H1 (cell line): ENCODE measurements around the gene PIGA. TPM values are rescaled to one million over a fixed set of nuclear protein-coding genes. Genes with fewer than 3 reads are reported as not detected.

Experiments used
- CTCF ChIA-PET: fragments of 300-600 bp; sonication (Branson Sonifier 250); formaldehyde crosslinking; loops from one replicate; lab custom pipeline; 2021; ENCODE audit not compliant: partially characterized antibody; lab: Charles Lee
- POLR2A ChIA-PET: fragments of 300-600 bp; sonication (Branson Sonifier 250); formaldehyde crosslinking; loops from one replicate; lab custom pipeline; 2021; ENCODE audit warnings: inconsistent platforms; ENCODE audit not compliant: partially characterized antibody; lab: Charles Lee
- DNase-seq, 2 experiments: peaks; one replicate each; pipeline versions ENCODE4 v3.0.0 to v3.0.0-alpha.2; 2010 to 2022; ENCODE audit warnings: low spot score in 2 of 2, low read depth in 1 of 2, mixed read lengths in 1 of 2
- FAIRE-seq: peaks from 2 replicates; lab custom pipeline; 2011; peaks lifted over from hg19 to GRCh38; lab: Jason Lieb, UNC
- H2AFZ ChIP-seq: 2 replicates; pipeline ENCODE4 v1.8.1; 2012; ENCODE audit warnings: low read length, inconsistent platforms
- H2AK5ac ChIP-seq: 2 replicates; pipeline ENCODE4 v1.6.1; 2013; ENCODE audit warnings: low read depth, low read length
- H2BK120ac ChIP-seq: replicated peaks from 2 replicates; pipeline ENCODE3; 2013; ENCODE audit warnings: low read depth, low read length, inconsistent platforms
- H2BK12ac ChIP-seq: 2 replicates; pipeline ENCODE4 v1.6.1; 2013; ENCODE audit warnings: low read depth, low read length
- H2BK15ac ChIP-seq: 2 replicates; pipeline ENCODE4 v1.6.1; 2013; ENCODE audit warnings: low read length
- H2BK20ac ChIP-seq: 2 replicates; pipeline ENCODE4 v1.6.1; 2013; ENCODE audit warnings: low read length
- H2BK5ac ChIP-seq: 2 replicates; pipeline ENCODE4 v1.6.1; 2013; ENCODE audit warnings: low read depth, low read length
- H3K14ac ChIP-seq: 2 replicates; pipeline ENCODE4 v1.6.1; 2013; ENCODE audit warnings: inconsistent platforms; ENCODE audit not compliant: insufficient read length
- H3K18ac ChIP-seq: 2 replicates; pipeline ENCODE4 v1.6.1; 2013; ENCODE audit warnings: low read length; ENCODE audit errors: extremely low read depth
- H3K23ac ChIP-seq: 2 replicates; pipeline ENCODE4 v1.6.1; 2013; ENCODE audit warnings: inconsistent platforms; ENCODE audit not compliant: insufficient read length
- H3K23me2 ChIP-seq: 2 replicates; pipeline ENCODE4 v1.6.1; 2013; ENCODE audit warnings: low read depth, low read length
- H3K27ac ChIP-seq: 2 replicates; pipeline ENCODE4 v1.6.1; 2011; ENCODE audit warnings: low read depth, low read length, inconsistent platforms
- H3K27me3 ChIP-seq, 4 experiments: replicated peaks in 1 of 4; 1 replicate in 1 of 4; 2 replicates in 3 of 4; pipeline versions ENCODE4 v1.6.1 to v1.8.1; 2011 to 2013; ENCODE audit warnings: low read length in 3 of 4, mild to moderate bottlenecking in 3 of 4, inconsistent platforms in 2 of 4, mixed read lengths in 2 of 4, moderate library complexity in 1 of 4; ENCODE audit not compliant: control insufficient read depth in 3 of 4, insufficient read depth in 3 of 4; ENCODE audit errors: extremely low read depth in 1 of 4
- H3K36me3 ChIP-seq, 4 experiments: 2 replicates each; pipeline versions ENCODE4 v1.6.1 to v1.8.1; 2011 to 2013; ENCODE audit warnings: mild to moderate bottlenecking in 4 of 4, low read length in 3 of 4, moderate library complexity in 2 of 4, control low read depth in 1 of 4, inconsistent platforms in 1 of 4; ENCODE audit not compliant: insufficient read depth in 4 of 4, control insufficient read depth in 2 of 4
- H3K4ac ChIP-seq: replicated peaks from 2 replicates; pipeline ENCODE3; 2013; ENCODE audit warnings: low read length, low read depth, mixed read lengths, inconsistent platforms; ENCODE audit not compliant: insufficient read length
- H3K4me1 ChIP-seq, 4 experiments: replicated peaks in 1 of 4; 1 replicate in 1 of 4; 2 replicates in 3 of 4; pipeline versions ENCODE4 v1.6.1 to v1.8.1; 2011 to 2013; ENCODE audit warnings: low read length in 3 of 4, inconsistent platforms in 2 of 4, mixed read lengths in 1 of 4; ENCODE audit not compliant: insufficient read depth in 4 of 4, control insufficient read depth in 3 of 4
- H3K4me2 ChIP-seq, 2 experiments: 2 replicates each; pipeline versions ENCODE4 v1.6.1 to v1.8.1; 2011 to 2013; ENCODE audit warnings: low read depth in 2 of 2, low read length in 2 of 2, control low read depth in 1 of 2, inconsistent platforms in 1 of 2, mild to moderate bottlenecking in 1 of 2; ENCODE audit not compliant: insufficient read depth in 1 of 2
- H3K4me3 ChIP-seq, 4 experiments: fragments of 200-600, 300-600 bp in 1 of 4; sonication (generic), shearing (Covaris generic), sonication (Bioruptor Twin) in 1 of 4; 2 replicates each; pipeline versions ENCODE4 v1.5.1 to v1.8.1; 2011 to 2016; ENCODE audit warnings: low read length in 4 of 4, low read depth in 3 of 4, control low read depth in 2 of 4, inconsistent platforms in 2 of 4, mild to moderate bottlenecking in 2 of 4, mixed read lengths in 1 of 4, moderate library complexity in 1 of 4; ENCODE audit not compliant: insufficient read depth in 2 of 4; ENCODE audit errors: extremely low read depth in 1 of 4
- H3K56ac ChIP-seq: replicated peaks from 2 replicates; pipeline ENCODE3; 2013; ENCODE audit warnings: low read depth, mild to moderate bottlenecking, mixed read lengths, low read length, inconsistent platforms; ENCODE audit not compliant: insufficient read length
- H3K79me1 ChIP-seq: 2 replicates; pipeline ENCODE4 v1.6.1; 2013; ENCODE audit warnings: low read depth, low read length, control low read depth
- H3K79me2 ChIP-seq, 2 experiments: 2 replicates each; pipeline versions ENCODE4 v1.6.1 to v1.8.1; 2012 to 2013; ENCODE audit warnings: low read length in 2 of 2, mild to moderate bottlenecking in 2 of 2, inconsistent platforms in 1 of 2; ENCODE audit not compliant: insufficient read depth in 2 of 2, control insufficient read depth in 1 of 2
- H3K9ac ChIP-seq, 4 experiments: replicated peaks in 1 of 4; 1 replicate in 1 of 4; 2 replicates in 3 of 4; pipeline versions ENCODE4 v1.6.1 to v1.8.1; 2011 to 2013; ENCODE audit warnings: low read depth in 3 of 4, low read length in 3 of 4, control low read depth in 2 of 4, mild to moderate bottlenecking in 2 of 4, moderate library complexity in 2 of 4, inconsistent platforms in 1 of 4; ENCODE audit errors: extremely low read depth in 1 of 4
- H3K9me3 ChIP-seq, 2 experiments: 2 replicates each; pipeline versions ENCODE4 v1.6.1 to v1.8.1; 2012 to 2013; ENCODE audit warnings: mild to moderate bottlenecking in 2 of 2, moderate library complexity in 2 of 2, control low read depth in 1 of 2, inconsistent platforms in 1 of 2, low read depth in 1 of 2, low read length in 1 of 2, mixed read lengths in 1 of 2; ENCODE audit not compliant: insufficient read depth in 2 of 2
- H4K20me1 ChIP-seq, 2 experiments: replicated peaks in 1 of 2; 2 replicates each; pipeline versions ENCODE3 to v1.8.1; 2011 to 2013; ENCODE audit warnings: inconsistent platforms in 2 of 2, low read length in 2 of 2, mild to moderate bottlenecking in 1 of 2; ENCODE audit not compliant: insufficient read depth in 2 of 2, control insufficient read depth in 1 of 2
- H4K5ac ChIP-seq: 2 replicates; pipeline ENCODE4 v1.6.1; 2013; ENCODE audit warnings: low read length, low read depth, mixed read lengths, inconsistent platforms; ENCODE audit not compliant: insufficient read length
- H4K8ac ChIP-seq: 2 replicates; pipeline ENCODE4 v1.8.0; 2013; ENCODE audit warnings: mild to moderate bottlenecking, moderate library complexity, low read length, inconsistent platforms; ENCODE audit not compliant: insufficient read depth; ENCODE audit errors: extremely low read depth
- H4K91ac ChIP-seq: replicated peaks from 2 replicates; pipeline ENCODE3; 2013; ENCODE audit warnings: low read length, mixed read lengths, inconsistent platforms; ENCODE audit not compliant: insufficient read length
- CREB1 ChIP-seq: IDR thresholded peaks from 2 replicates; pipeline ENCODE4 v1.6.1; 2012; ENCODE audit warnings: inconsistent platforms
- HDAC6 ChIP-seq: IDR thresholded peaks from one replicate; pipeline ENCODE4 v1.7.1; 2012; ENCODE audit warnings: low read depth, mild to moderate bottlenecking, inconsistent platforms, low read length, moderate library complexity
- POLR2A ChIP-seq, 2 experiments: IDR thresholded peaks; 1 replicate in 1 of 2; 2 replicates in 1 of 2; pipeline ENCODE4 v1.6.1; 2011; ENCODE audit warnings: low read depth in 2 of 2, low read length in 2 of 2, mild to moderate bottlenecking in 2 of 2; ENCODE audit errors: control extremely low read depth in 1 of 2
- POU5F1 ChIP-seq: IDR thresholded peaks from 2 replicates; pipeline ENCODE4 v1.6.1; 2011; ENCODE audit warnings: low read depth, mild to moderate bottlenecking, low read length, moderate library complexity
- RFX5 ChIP-seq: IDR thresholded peaks from 2 replicates; pipeline ENCODE4 v1.6.1; 2011; ENCODE audit warnings: low read depth, low read length, improper control_type of control experiment, borderline replicate concordance
- SIRT6 ChIP-seq: IDR thresholded peaks from one replicate; pipeline ENCODE4 v1.7.1; 2012; ENCODE audit warnings: low read length, inconsistent platforms
- TBP ChIP-seq: IDR thresholded peaks from 2 replicates; pipeline ENCODE4 v1.6.1; 2011; ENCODE audit warnings: low read depth, low read length, improper control_type of control experiment
- TEAD4 ChIP-seq: IDR thresholded peaks from 2 replicates; pipeline ENCODE4 v1.6.1; 2012; ENCODE audit warnings: low read depth, low read length, inconsistent platforms, mixed read lengths
- ZNF274 ChIP-seq: IDR thresholded peaks from 2 replicates; pipeline ENCODE4 v1.7.0; 2012; ENCODE audit warnings: low read length, borderline replicate concordance; ENCODE audit errors: extremely low read depth
- WGBS, 2 experiments: shearing (Covaris generic) in 1 of 2; methylation state at CpG; one replicate each; pipeline versions ENCODE4 v1.1.6 to v1.1.7; 2013 to 2015; ENCODE audit warnings: low lambda C conversion rate in 2 of 2, mixed read lengths in 2 of 2, inconsistent platforms in 1 of 2, low coverage in 1 of 2, missing lambda C conversion rate in 1 of 2; ENCODE audit not compliant: insufficient replicate concordance in 2 of 2, insufficient coverage in 1 of 2, insufficient read length in 1 of 2; ENCODE audit errors: extremely low coverage in 1 of 2, missing lambda C conversion rate in 1 of 2; 5-methylcytosine and 5-hydroxymethylcytosine counted together
- polyA plus RNA-seq, 7 experiments: library from polyadenylated mRNA; depleted of rRNA in 3 of 7; stranded (reverse) in 5 of 7; unstranded in 2 of 7; fragments of >200 nt in 5 of 7; fragments of 200-250 nt in 2 of 7; gene quantifications; 1 replicate in 5 of 7; 2 replicates in 1 of 7; 4 replicates in 1 of 7; pipeline versions ENCODE4 v1.2.1 to v1.2.3, GENCODE V29; 2011 to 2013; ENCODE audit warnings: missing spikeins in 2 of 7, mixed read lengths in 2 of 7
- total RNA-seq: library from RNA; stranded (reverse); fragmentation: NEBNext Ultra II Directional; extraction: Animal tissue kit (Norgen Biotek cat#: 25700); gene quantifications from 2 replicates; pipeline ENCODE4 v1.2.1, GENCODE V29; 2021

PIGA gene
- total and polyA plus RNA-seq, 2 of the 8 experiments (the other 6 are each of a cell fraction or from before 2014, with no cell fraction given) = 5.0 to 13.4 TPM

DNA sequence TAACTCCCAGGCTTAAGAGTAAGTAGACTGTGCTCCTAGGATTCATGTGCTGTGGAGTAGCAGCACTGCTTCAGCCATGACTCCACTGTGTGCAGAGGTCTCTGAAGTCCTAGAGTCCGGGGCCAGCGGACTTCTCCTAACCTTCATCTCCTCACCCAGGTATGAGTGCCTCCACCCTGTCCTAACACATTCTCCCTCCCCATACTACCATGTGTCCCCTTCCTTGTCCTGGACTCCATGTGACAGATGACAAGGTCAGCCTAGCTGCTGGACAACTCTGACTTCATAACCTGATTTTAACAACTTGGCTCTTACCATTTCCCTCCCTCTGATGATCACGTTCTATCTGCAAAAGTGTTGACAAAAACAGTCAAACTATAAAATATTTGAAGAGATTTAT lies 36.5 kb downstream of the PIGA start:
- no peak overlapping the region for H3K23ac ChIP-seq
- H2BK120ac ChIP-seq = no peak overlapping the region
- no peak overlapping the region for H2BK20ac ChIP-seq
- H3K56ac ChIP-seq = no peak overlapping the region
- no peaks in the 10 kb centered on the region for H3K4me1 ChIP-seq
- no peak overlapping the region for H2AK5ac ChIP-seq
- no peaks in the 10 kb centered on the region for H3K79me2 ChIP-seq
- no peak overlapping the region for H3K4me3 ChIP-seq
- H3K4me2 ChIP-seq = no peak overlapping the region
- H3K4ac ChIP-seq = no peak overlapping the region
- H3K23me2 ChIP-seq = no peaks in the 10 kb centered on the region
- no peak overlapping the region for H3K27ac ChIP-seq
- H4K5ac ChIP-seq = no peak overlapping the region
- 90% methylated on average over 3 of the region's 3 CpGs; no CpG with 5 or more reads in 1 of the 2 experiments for WGBS, 2 experiments
- H3K18ac ChIP-seq = no peak overlapping the region
- H2BK5ac ChIP-seq = no peak overlapping the region
- no peak overlapping the region for H2BK12ac ChIP-seq
- no peak overlapping the region for H3K9ac ChIP-seq
- no peak overlapping the region for H4K8ac ChIP-seq
- no peak overlapping the region for H3K14ac ChIP-seq
- no peaks in the 10 kb centered on the region for H3K9me3 ChIP-seq
- H3K79me1 ChIP-seq = no peaks in the 10 kb centered on the region
- H2BK15ac ChIP-seq = no peak overlapping the region
- DNase-seq (no peak), FAIRE-seq (no peak)
- no peaks in the 10 kb centered on the region for H4K20me1 ChIP-seq
- H2AFZ ChIP-seq = no peak overlapping the region
- CTCF ChIA-PET = interaction anchor here (1.1 to 1.4 kb wide), 2 partner anchors 21 to 167 kb away, joined by 3 read pairs; no protein-coding TSS in a partner anchor
- H4K91ac ChIP-seq = no peak overlapping the region
- POLR2A ChIA-PET = no interaction called here
- H3K27me3 ChIP-seq = no peaks in the 10 kb centered on the region
- TF ChIP-seq POU5F1 (no peak), POLR2A (IDR thresholded peaks at IDR 0.05; ENCODE audit: control extremely low read depth in 1 of 2, low read depth in 2 of 2, low read length in 2 of 2) (no peak), CREB1 (no peak), TEAD4 (no peak), SIRT6 (no peak), HDAC6 (no peak), RFX5 (no peak), TBP (no peak), ZNF274 (no peak)
- H3K36me3 ChIP-seq = no peaks in the 10 kb centered on the region
